IPS-NIHi11 (cell line): ENCODE results near the gene HSD11B1L.
A peak's percentile ranks its signal among the peaks of the same experiment; 100 is the strongest.

Source experiments
- DNase-seq: peaks from one replicate; pipeline ENCODE4 v3.0.0; 2012; ENCODE audit warnings: mixed read lengths, low spot score

Gene HSD11B1L

GRCh38 chr19:5666921-5667610, 13.8 kb upstream of the HSD11B1L start:
- no peak for DNase-seq

- DNase-seq = peak; percentile 77
Measured at GRCh38 chr19:5667751-5668271, 13.0 kb upstream of the HSD11B1L start.

GRCh38 chr19:5669212-5669611, 11.6 kb upstream of the HSD11B1L start:
- DNase-seq = no peak

- DNase-seq = peak; percentile 4
Measured at GRCh38 chr19:5671600-5671999, 9.2 kb upstream of the HSD11B1L start.

- peak; percentile 5 for DNase-seq
Measured at GRCh38 chr19:5672708-5673459, 7.9 kb upstream of the HSD11B1L start.

- DNase-seq = no peak
Measured at GRCh38 chr19:5673752-5674151, 7.1 kb upstream of the HSD11B1L start.

GRCh38 chr19:5674714-5675113, 6.1 kb upstream of the HSD11B1L start:
- DNase-seq = peak; percentile 2

- DNase-seq = no peak
Measured at GRCh38 chr19:5676105-5676771, 4.6 kb upstream of the HSD11B1L start.

GRCh38 chr19:5676772-5677105, 4.1 kb upstream of the HSD11B1L start:
- no peak for DNase-seq

- no peak for DNase-seq
Measured at GRCh38 chr19:5677136-5677535, 3.7 kb upstream of the HSD11B1L start.

- DNase-seq = no peak
Measured at GRCh38 chr19:5677580-5677979, 3.2 kb upstream of the HSD11B1L start.

- DNase-seq = no peak
Measured at GRCh38 chr19:5678071-5678718, 2.6 kb upstream of the HSD11B1L start.

- no peak for DNase-seq
Measured at GRCh38 chr19:5679289-5680083, 1.3 kb upstream of the HSD11B1L start.

GRCh38 chr19:5680084-5680436, 767 bp upstream of the HSD11B1L start:
- DNase-seq = peak; percentile 56

GRCh38 chr19:5681391-5682106, 722 bp downstream of the HSD11B1L start:
- no peak for DNase-seq

- DNase-seq = no peak
Measured at GRCh38 chr19:5682107-5682482, 1.3 kb downstream of the HSD11B1L start.

GRCh38 chr19:5683177-5683886, 2.5 kb downstream of the HSD11B1L start:
- DNase-seq = no peak

GRCh38 chr19:5684694-5685430, 4.0 kb downstream of the HSD11B1L start:
- no peak for DNase-seq

- DNase-seq = no peak
Measured at GRCh38 chr19:5686326-5686646, 5.5 kb downstream of the HSD11B1L start.
